ENCODE data around the gene SMIM38. TPM values are rescaled to one million over a fixed set of nuclear protein-coding genes. Genes with fewer than 3 reads are reported as not detected.

Gene SMIM38
- total RNA-seq, 1 experiment from 2014 or later: 0.54 TPM

- Histone ChIP-seq H3K27me3 (ENCODE audit: insufficient read depth, low read length) (no peaks in the 10 kb centered on the region), H4K20me1 (ENCODE audit: insufficient read depth) (no peaks in the 10 kb centered on the region), H3K9me2 (ENCODE audit: insufficient read depth) (no peaks in the 10 kb centered on the region), H3K4me1 (ENCODE audit: control insufficient read depth in 1 of 2, insufficient read depth in 2 of 2, low read length in 2 of 2) (peaks cover 45 to 69% of the 10 kb centered on the region in 2 experiments), H3K4me2 (ENCODE audit: low read length) (peak overlapping the region; percentile 82), H3K36me3 (ENCODE audit: control insufficient read depth in 1 of 2, insufficient read depth in 2 of 2, low read length in 2 of 2) (no peaks in the 10 kb centered on the region), H3K4me3 (replicated peaks in 1 of 2; ENCODE audit: low read depth in 1 of 2, low read length in 2 of 2) (peak overlapping the region in 1 of 2 experiments; percentile 54; a peak in 2 of 4 replicates), H3K79me2 (ENCODE audit: insufficient read depth, low read length) (no peaks in the 10 kb centered on the region), H3K9ac (ENCODE audit: low read length) (peak overlapping the region; percentile 62), H3K9me3 (ENCODE audit: control insufficient read depth in 1 of 2, insufficient read depth in 1 of 2, low read depth in 1 of 2, low read length in 2 of 2) (no peaks in the 10 kb centered on the region; a peak in 1 of 4 replicates), H2AFZ (ENCODE audit: low read depth, low read length, poor library complexity, severe bottlenecking) (no peak overlapping the region), H3K27ac (ENCODE audit: low read depth, low read length) (peak overlapping the region; percentile 98)
- intact Hi-C loops (cut with micrococcal nuclease): loop anchor here (2.0 kb wide), 2 partner anchors 175 to 517 kb away; no protein-coding TSS in a partner anchor
- BruUV-seq (replicated peaks): no TSS peak
- POLR2A ChIA-PET: no interaction called here
- DNase-seq (ENCODE audit: low read depth, low spot score) (no peak), ATAC-seq (no peak; the same call in 1 of the 2 replicates)
- CTCF ChIA-PET: interaction anchor here (0.6 to 3.1 kb wide), 2 partner anchors 9 to 517 kb away, joined by 3 to 32 read pairs; no protein-coding TSS in a partner anchor
- TF ChIP-seq ZFX (IDR thresholded peaks at IDR 0.05) (0 out of 2 replicates have a peak, but pooled peaks have one; percentile 29), ZNF274 (IDR thresholded peaks at IDR 0.05; ENCODE audit: low read depth, low read length) (no peak)
- RAD21 ChIA-PET (ENCODE audit: low non-redundant PET in 1 of 2, low total read pairs in 2 of 2, uncharacterized antibody in 2 of 2, unreplicated experiment in 2 of 2): interaction anchor here (0.6 to 1.3 kb wide), 3 partner anchors 9 to 31 kb away, joined by 4 to 6 read pairs (median 4); no protein-coding TSS in a partner anchor
Observed at GRCh38 chr11:69122326-69122629, 33.5 kb upstream of the SMIM38 start.

- Histone ChIP-seq H3K9me3 (ENCODE audit: control insufficient read depth in 1 of 2, insufficient read depth in 1 of 2, low read depth in 1 of 2, low read length in 2 of 2) (no peaks in the 10 kb centered on the region; a peak in 1 of 4 replicates), H3K9ac (ENCODE audit: low read length) (peak overlapping the region; percentile 62), H2AFZ (ENCODE audit: low read depth, low read length, poor library complexity, severe bottlenecking) (no peak overlapping the region), H3K4me1 (ENCODE audit: control insufficient read depth in 1 of 2, insufficient read depth in 2 of 2, low read length in 2 of 2) (peaks cover 45 to 69% of the 10 kb centered on the region in 2 experiments), H3K36me3 (ENCODE audit: control insufficient read depth in 1 of 2, insufficient read depth in 2 of 2, low read length in 2 of 2) (no peaks in the 10 kb centered on the region), H3K4me2 (ENCODE audit: low read length) (peak overlapping the region; percentile 82), H3K4me3 (replicated peaks in 1 of 2; ENCODE audit: low read depth in 1 of 2, low read length in 2 of 2) (peak overlapping the region; percentile 29 to 54), H4K20me1 (ENCODE audit: insufficient read depth) (no peaks in the 10 kb centered on the region), H3K27me3 (ENCODE audit: insufficient read depth, low read length) (no peaks in the 10 kb centered on the region), H3K79me2 (ENCODE audit: insufficient read depth, low read length) (no peaks in the 10 kb centered on the region), H3K9me2 (ENCODE audit: insufficient read depth) (no peaks in the 10 kb centered on the region), H3K27ac (ENCODE audit: low read depth, low read length) (peak overlapping the region; percentile 98)
- CTCF ChIA-PET: interaction anchor here (0.6 to 3.1 kb wide), 3 partner anchors 9 to 552 kb away, joined by 3 to 32 read pairs (median 3); partner anchors contain the start of gene LTO1
- ATAC-seq (peak; percentile 88), DNase-seq (ENCODE audit: low read depth, low spot score) (peak; percentile 92)
- POLR2A ChIA-PET: interaction anchor here (3.0 kb wide), 1 partner anchor 171 kb away, joined by 9 read pairs; the partner anchor contains the start of gene MYEOV
- intact Hi-C loops (cut with micrococcal nuclease): loop anchor here (2.0 kb wide), 2 partner anchors 174 to 516 kb away; no protein-coding TSS in a partner anchor
- no TSS peak for BruUV-seq (replicated peaks)
- RAD21 ChIA-PET (ENCODE audit: low non-redundant PET in 1 of 2, low total read pairs in 2 of 2, uncharacterized antibody in 2 of 2, unreplicated experiment in 2 of 2): interaction anchor here (0.6 to 1.3 kb wide), 6 partner anchors 9 to 175 kb away, joined by 3 to 6 read pairs (median 4); no protein-coding TSS in a partner anchor
- TF ChIP-seq POLR2A (IDR thresholded peaks at IDR 0.05; ENCODE audit: borderline replicate concordance, extremely low read depth, insufficient read depth, insufficient read length) (no peak), EZH2 (IDR thresholded peaks at IDR 0.05) (no peak), FOSL1 (IDR thresholded peaks at IDR 0.05; ENCODE audit: low read depth) (peak; percentile 94), RAD21 (IDR thresholded peaks at IDR 0.05; ENCODE audit: low read depth) (no peak), EGR1 (IDR thresholded peaks at IDR 0.05; ENCODE audit: low read depth) (peak; percentile 67; the same call in 1 of the 2 replicates), TCF7L2 (IDR thresholded peaks at IDR 0.05; ENCODE audit: borderline replicate concordance, extremely low read depth, insufficient read depth, insufficient read length) (peak; percentile 79), JUND (IDR thresholded peaks at IDR 0.05) (peak; percentile 95), CTCF (IDR thresholded peaks at IDR 0.05 in 2 of 3, conservative IDR thresholded peaks at IDR 0.05 in 1 of 3; ENCODE audit: borderline replicate concordance in 1 of 3, insufficient read depth in 1 of 3, low read depth in 2 of 3, low read length in 2 of 3) (no peak), CBX3 (IDR thresholded peaks at IDR 0.05; ENCODE audit: low read depth) (peak; percentile 52; the same call in 1 of the 2 replicates), CEBPB (IDR thresholded peaks at IDR 0.05; ENCODE audit: low read depth) (no peak), ZBTB33 (IDR thresholded peaks at IDR 0.05; ENCODE audit: extremely low read depth, insufficient replicate concordance, low read length) (no peak), SP1 (IDR thresholded peaks at IDR 0.05; ENCODE audit: low read depth) (peak; percentile 90), SIN3A (IDR thresholded peaks at IDR 0.05; ENCODE audit: low read depth) (no peak; the same call in 1 of the 2 replicates), ZFX (IDR thresholded peaks at IDR 0.05) (no peak)
Observed at GRCh38 chr11:69122630-69123431, 32.9 kb upstream of the SMIM38 start.
